Nephron progenitor cell (in vitro differentiated cells): Measurements from ENCODE around the gene LTBP1.

Experiments used
- DNase-seq: peaks from one replicate; pipeline ENCODE4 v3.0.0; 2021
- H3K27ac Mint-ChIP-seq: 2 replicates; pipeline ENCODE4 v1.8.0; 2021; ENCODE audit warnings: mild to moderate bottlenecking, moderate library complexity, mixed read lengths
- H3K27me3 Mint-ChIP-seq: 2 replicates; pipeline ENCODE4 v1.8.0; 2021; ENCODE audit warnings: mild to moderate bottlenecking, low read depth, mixed read lengths; ENCODE audit not compliant: poor library complexity
- H3K36me3 Mint-ChIP-seq: 2 replicates; pipeline ENCODE4 v1.8.0; 2021; ENCODE audit warnings: low read depth, mixed read lengths
- H3K4me1 Mint-ChIP-seq: 2 replicates; pipeline ENCODE4 v1.8.0; 2021; ENCODE audit warnings: mixed read lengths
- H3K4me3 Mint-ChIP-seq: 2 replicates; pipeline ENCODE4 v1.8.0; 2021; ENCODE audit warnings: mild to moderate bottlenecking, moderate library complexity, mixed read lengths
- H3K9me3 Mint-ChIP-seq: 2 replicates; pipeline ENCODE4 v1.8.0; 2021; ENCODE audit warnings: mild to moderate bottlenecking, moderate library complexity, mixed read lengths
- CTCF ChIP-seq: fragments of 200-600 bp; sonication (generic); IDR thresholded peaks from 2 replicates; pipeline ENCODE4 v1.5.0; 2021; ENCODE audit warnings: antibody characterized with exemption

Gene LTBP1

DNA sequence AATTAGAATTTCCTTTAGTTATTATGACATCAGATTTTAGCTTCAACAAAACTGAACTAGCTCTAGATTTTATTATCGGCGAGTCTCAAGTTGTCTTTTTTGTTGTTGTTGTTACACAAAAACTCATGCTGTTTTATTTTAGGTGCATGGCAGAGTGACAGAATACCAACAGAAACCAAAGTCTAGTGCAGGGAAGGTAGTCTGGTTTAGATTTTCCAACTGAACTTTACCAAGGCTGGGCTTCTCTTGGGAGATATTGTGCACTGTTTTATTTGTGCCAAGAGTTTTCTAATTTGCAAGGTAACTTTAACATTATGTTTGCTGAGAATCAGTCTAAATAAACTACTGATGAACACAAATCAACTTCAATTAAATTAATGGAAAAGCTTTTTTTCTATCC lies 486.1 kb downstream of the LTBP1 start:
- Mint-ChIP-seq H3K4me3 (no peak overlapping the region), H3K9me3 (peaks cover 9% of the 10 kb centered on the region), H3K36me3 (peaks cover 4% of the 10 kb centered on the region), H3K4me1 (peaks cover 17% of the 10 kb centered on the region), H3K27ac (no peak overlapping the region), H3K27me3 (peaks cover 10% of the 10 kb centered on the region)
- TF ChIP-seq CTCF, result no peak
- no peak for DNase-seq

DNA sequence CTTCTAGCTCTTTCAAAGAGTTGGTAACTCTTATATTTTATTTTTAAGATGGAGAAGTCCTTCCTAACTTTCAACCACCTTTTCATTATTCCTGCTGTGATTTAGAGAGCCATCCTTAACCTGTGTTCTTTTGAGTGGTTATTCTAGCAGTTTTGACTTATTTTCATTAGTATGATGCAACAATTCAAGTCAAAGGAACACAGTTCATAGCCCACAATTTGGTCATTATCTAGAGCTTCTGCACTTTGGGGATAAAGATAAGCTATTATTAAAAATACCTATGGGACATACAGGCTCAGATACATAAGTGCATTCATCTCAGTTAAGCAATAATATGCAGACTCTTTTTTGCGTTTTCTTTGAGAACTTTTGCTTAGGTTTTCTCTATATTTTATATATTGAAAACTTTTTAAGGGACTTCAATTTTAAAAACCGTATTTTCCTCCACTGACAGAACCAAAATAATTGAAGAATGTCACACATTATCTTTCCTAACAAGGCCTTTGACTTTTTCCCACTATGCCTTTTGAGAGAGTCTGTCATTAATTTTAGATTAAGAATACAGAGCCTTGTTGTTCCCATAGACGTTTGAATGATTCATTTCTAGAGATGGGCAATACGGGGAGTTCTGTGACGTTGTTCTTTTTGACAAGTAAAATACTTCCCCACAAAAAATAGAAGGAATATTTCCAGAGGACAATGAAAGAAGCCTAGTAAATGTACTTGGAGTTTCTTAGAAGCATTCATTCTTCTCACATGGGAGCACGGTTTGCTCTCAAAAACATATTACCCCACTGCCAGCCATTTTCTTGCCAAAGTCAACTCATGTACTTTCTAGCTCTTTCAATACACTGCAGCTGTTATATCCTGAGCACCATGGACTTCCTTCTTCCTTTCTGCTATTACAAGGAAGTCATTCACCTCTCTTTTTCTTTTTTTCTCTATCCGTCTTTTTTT lies 486.8 kb downstream of the LTBP1 start:
- no peak overlapping the region for H3K27ac Mint-ChIP-seq

DNA sequence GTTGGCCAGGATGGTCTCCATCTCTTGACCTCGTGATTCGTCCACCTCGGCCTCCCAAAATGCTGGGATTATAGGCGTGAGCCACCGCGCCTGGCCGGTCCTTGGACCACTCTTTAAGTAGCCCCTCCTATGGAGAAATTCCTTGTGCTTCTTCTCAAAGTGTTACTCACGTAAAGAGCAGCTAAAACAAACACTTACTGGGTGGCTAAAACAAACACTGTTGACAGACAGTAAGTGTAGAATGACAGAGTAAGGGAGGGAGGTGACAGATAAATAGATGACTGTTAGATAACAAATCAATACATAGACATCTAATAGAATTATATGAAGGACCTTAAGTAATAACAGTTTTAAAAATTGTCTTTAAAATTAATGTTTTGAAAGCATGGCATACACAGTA lies 488.8 kb downstream of the LTBP1 start:
- H3K36me3 Mint-ChIP-seq, result no peaks in the 10 kb centered on the region
- no peaks in the 10 kb centered on the region for H3K9me3 Mint-ChIP-seq
- DNase-seq, result no peak
- H3K4me1 Mint-ChIP-seq, result peaks cover 17% of the 10 kb centered on the region
- H3K4me3 Mint-ChIP-seq, result no peak overlapping the region
- no peak for TF ChIP-seq CTCF
- no peak overlapping the region for H3K27ac Mint-ChIP-seq
- H3K27me3 Mint-ChIP-seq, result peaks cover 10% of the 10 kb centered on the region

More for the DNA sequence above, 486.8 kb downstream of the LTBP1 start:
- H3K27me3 Mint-ChIP-seq, result peaks cover 10% of the 10 kb centered on the region
- H3K4me1 Mint-ChIP-seq, result peaks cover 17% of the 10 kb centered on the region
- no peak for TF ChIP-seq CTCF
- no peak for DNase-seq
- peaks cover 4% of the 10 kb centered on the region for H3K9me3 Mint-ChIP-seq
- H3K36me3 Mint-ChIP-seq, result no peaks in the 10 kb centered on the region
- H3K4me3 Mint-ChIP-seq, result no peak overlapping the region

DNA sequence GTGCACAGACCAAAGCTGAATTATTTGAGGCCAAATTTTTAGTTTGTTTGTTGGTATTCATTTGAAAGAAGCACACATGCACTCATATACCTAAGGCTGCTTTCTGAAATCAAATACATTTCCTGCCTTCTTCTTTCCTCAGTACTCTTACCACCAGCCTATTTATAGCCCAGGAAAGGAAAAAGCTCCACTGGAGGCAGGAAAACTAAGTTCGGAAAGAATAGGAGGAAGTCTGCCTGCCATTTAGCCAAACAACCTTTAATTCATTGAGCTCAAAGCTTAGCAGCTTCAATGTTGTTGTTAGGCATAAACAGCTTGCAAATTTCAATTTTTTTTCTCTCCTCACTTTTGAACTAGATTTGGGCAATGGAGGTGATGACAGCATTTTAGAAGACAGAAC lies 489.3 kb downstream of the LTBP1 start:
- Mint-ChIP-seq H3K9me3 (no peaks in the 10 kb centered on the region), H3K4me1 (peaks cover 17% of the 10 kb centered on the region), H3K27ac (no peak overlapping the region), H3K27me3 (peaks cover 10% of the 10 kb centered on the region), H3K36me3 (no peaks in the 10 kb centered on the region), H3K4me3 (no peak overlapping the region)
- no peak for TF ChIP-seq CTCF
- DNase-seq, result no peak

DNA sequence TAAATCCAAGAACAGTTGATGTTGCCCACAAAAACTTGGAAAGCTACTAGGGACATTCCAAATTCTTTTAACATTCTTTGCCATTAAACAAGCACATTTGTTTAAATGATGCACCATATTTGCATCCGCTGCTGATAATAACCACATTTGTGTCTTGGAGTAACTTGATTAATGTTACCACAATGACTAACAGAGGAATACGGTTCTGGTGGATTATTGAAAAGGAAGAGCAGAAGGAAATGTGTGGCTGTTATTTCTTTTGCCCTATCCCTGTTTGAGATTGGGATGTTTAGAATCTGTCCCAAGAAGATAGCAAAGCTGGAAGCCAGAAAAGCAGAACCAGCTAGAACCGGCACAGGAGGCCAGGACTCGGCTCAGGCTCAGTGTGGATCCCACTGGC lies 490.5 kb downstream of the LTBP1 start:
- no peaks in the 10 kb centered on the region for H3K9me3 Mint-ChIP-seq
- H3K4me3 Mint-ChIP-seq, result no peak overlapping the region
- no peak for TF ChIP-seq CTCF
- H3K4me1 Mint-ChIP-seq, result peaks cover 17% of the 10 kb centered on the region
- H3K27ac Mint-ChIP-seq, result no peak overlapping the region
- DNase-seq, result no peak
- H3K27me3 Mint-ChIP-seq, result peaks cover 4% of the 10 kb centered on the region
- H3K36me3 Mint-ChIP-seq, result no peaks in the 10 kb centered on the region

- Mint-ChIP-seq H3K27me3 (no peaks in the 10 kb centered on the region), H3K9me3 (no peaks in the 10 kb centered on the region), H3K36me3 (no peaks in the 10 kb centered on the region), H3K4me1 (peaks cover 17% of the 10 kb centered on the region), H3K4me3 (no peak overlapping the region), H3K27ac (no peak overlapping the region)
- TF ChIP-seq CTCF, result no peak
- DNase-seq, result no peak
These were observed 491.1 kb downstream of the LTBP1 start for GRCh38 chr2:33437815-33438214.
